Aorta (tissue), 5 donors: Measurements from ENCODE around the gene PAEP. TPM values are rescaled to one million over a fixed set of nuclear protein-coding genes. Genes with fewer than 3 reads are reported as not detected.
A peak's percentile ranks its signal among the peaks of the same experiment; 100 is the strongest.

Experiments
- ATAC-seq: fragments of 200-7000 bp; cut with Tn5 transposase; one replicate; pipeline ENCODE4 v1.9.1; 2022; ENCODE audit warnings: moderate library complexity; ENCODE audit not compliant: low FRiP score
- DNase-seq, 2 donors: peaks; one replicate each; pipeline ENCODE4 v3.0.0-alpha.2; 2020
- H3K27ac ChIP-seq, 2 donors: one replicate each; pipeline ENCODE4 v1.5.1; 2013; ENCODE audit warnings: low read length in 2 of 2, mild to moderate bottlenecking in 2 of 2, moderate library complexity in 2 of 2, control low read depth in 1 of 2, inconsistent platforms in 1 of 2, low read depth in 1 of 2
- H3K27me3 ChIP-seq, 2 donors: one replicate each; pipeline ENCODE4 v1.6.1; 2013; ENCODE audit warnings: control low read depth in 1 of 2, low read length in 1 of 2, mild to moderate bottlenecking in 1 of 2, moderate library complexity in 1 of 2; ENCODE audit not compliant: insufficient read depth in 2 of 2, control insufficient read depth in 1 of 2
- H3K36me3 ChIP-seq, 2 donors: one replicate each; pipeline ENCODE4 v1.6.1; 2013; ENCODE audit warnings: control low read depth in 1 of 2, low read length in 1 of 2, mild to moderate bottlenecking in 1 of 2; ENCODE audit not compliant: insufficient read depth in 2 of 2, control insufficient read depth in 1 of 2
- H3K4me1 ChIP-seq, 2 donors: one replicate each; pipeline ENCODE4 v1.6.1; 2013; ENCODE audit warnings: low read length in 2 of 2, control low read depth in 1 of 2, mild to moderate bottlenecking in 1 of 2, moderate library complexity in 1 of 2; ENCODE audit not compliant: insufficient read depth in 2 of 2, control insufficient read depth in 1 of 2
- H3K4me3 ChIP-seq, 2 donors: one replicate each; pipeline ENCODE4 v1.5.1; 2013; ENCODE audit warnings: low read length in 2 of 2, control low read depth in 1 of 2, mild to moderate bottlenecking in 1 of 2
- H3K9me3 ChIP-seq: one replicate; pipeline ENCODE4 v1.6.1; 2013; ENCODE audit warnings: mild to moderate bottlenecking, low read length; ENCODE audit not compliant: control insufficient read depth
- WGBS, 2 donors: extraction: QIAGEN DNeasy Blood & Tissue Kit; methylation state at CpG; one replicate each; pipeline ENCODE4 v1.1.7; 2013; 5-methylcytosine and 5-hydroxymethylcytosine counted together
- intact Hi-C, 2 donors: fragments of 100-400 bp; cut with DNase I; formaldehyde crosslinking; loops; one replicate each; pipeline versions ENCODE4 v1.14.2 to v1.15.0; 2022
- polyA plus RNA-seq, 2 donors: library from polyadenylated mRNA; stranded (reverse); fragments of 200-250 nt; gene quantifications; one replicate each; pipeline ENCODE4 v1.2.3, GENCODE V29; 2013
- total RNA-seq, 2 donors: library from RNA; stranded (reverse); fragmentation: NEBNext Ultra II Directional; extraction: Animal tissue kit (Norgen Biotek cat#: 25700); gene quantifications; one replicate each; pipeline ENCODE4 v1.2.1, GENCODE V29; 2021
- donor health status: healthy with polysubstance abuse.
- donor health status: Bipolar disorder and iron deficiency.
- donor health status: DM: no; HTN: no; CAD: no.
- donor health status: DM: no; HTN: no; CAD: no.
- donor health status: DM: yes; HTN: yes; CAD: no.

PAEP gene
- total and polyA plus RNA-seq, 4 donors: not detected

DNA sequence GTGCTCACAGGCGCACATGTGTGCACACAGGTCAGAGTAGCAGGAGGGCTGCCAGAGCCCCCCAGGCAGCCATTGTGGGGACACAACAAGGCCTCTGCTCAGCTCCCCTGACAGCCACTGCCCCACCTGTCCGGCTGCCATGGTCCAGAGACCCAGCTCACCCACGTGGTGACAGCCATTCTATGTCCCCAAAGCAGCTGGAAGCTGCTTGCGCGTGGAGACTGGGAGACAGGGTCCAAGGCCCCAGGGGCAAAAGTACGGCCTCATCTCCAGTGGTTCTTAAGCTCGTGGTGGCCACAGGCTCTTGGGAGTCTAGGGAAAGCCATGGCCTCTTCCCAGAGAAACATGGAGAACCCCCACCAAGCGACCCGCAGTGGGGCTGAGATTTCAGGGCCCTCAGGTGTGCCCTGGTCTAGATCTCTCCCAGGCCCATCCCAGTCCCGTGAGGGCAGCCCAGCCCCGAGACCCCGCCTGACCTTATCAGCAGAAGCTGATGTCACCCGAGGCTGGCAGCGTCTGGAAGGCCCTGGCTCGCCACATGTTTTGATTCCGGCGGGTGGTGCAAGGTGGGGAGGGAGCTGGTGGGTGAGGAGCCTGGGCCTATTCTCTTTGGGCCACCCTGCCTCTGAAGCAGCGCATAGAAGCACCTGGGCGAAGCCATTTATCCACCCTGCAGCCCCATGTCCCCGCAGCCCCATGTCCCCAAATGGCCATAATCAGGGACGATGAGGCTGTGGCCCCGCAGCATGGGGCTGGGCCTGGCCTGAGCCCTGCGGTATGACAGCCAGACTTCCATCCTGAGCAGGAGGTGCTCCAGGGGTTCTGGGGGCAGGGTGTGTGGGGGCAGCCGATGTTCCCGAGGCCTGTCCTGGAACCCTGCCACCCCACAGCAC is 46.1 kb downstream of the PAEP start:
- H3K27me3 ChIP-seq: no peaks in the 10 kb centered on the region
- ATAC-seq (no peak), DNase-seq (no peak)
- no peak overlapping the region for H3K4me3 ChIP-seq
- WGBS, 2 donors: 48 to 50% methylated on average over 25 of the region's 25 CpGs
- no peaks in the 10 kb centered on the region for H3K9me3 ChIP-seq
- H3K4me1 ChIP-seq: no peaks in the 10 kb centered on the region
- H3K27ac ChIP-seq: no peak overlapping the region
- intact Hi-C loops: no loop called here
- H3K36me3 ChIP-seq: no peaks in the 10 kb centered on the region

DNA sequence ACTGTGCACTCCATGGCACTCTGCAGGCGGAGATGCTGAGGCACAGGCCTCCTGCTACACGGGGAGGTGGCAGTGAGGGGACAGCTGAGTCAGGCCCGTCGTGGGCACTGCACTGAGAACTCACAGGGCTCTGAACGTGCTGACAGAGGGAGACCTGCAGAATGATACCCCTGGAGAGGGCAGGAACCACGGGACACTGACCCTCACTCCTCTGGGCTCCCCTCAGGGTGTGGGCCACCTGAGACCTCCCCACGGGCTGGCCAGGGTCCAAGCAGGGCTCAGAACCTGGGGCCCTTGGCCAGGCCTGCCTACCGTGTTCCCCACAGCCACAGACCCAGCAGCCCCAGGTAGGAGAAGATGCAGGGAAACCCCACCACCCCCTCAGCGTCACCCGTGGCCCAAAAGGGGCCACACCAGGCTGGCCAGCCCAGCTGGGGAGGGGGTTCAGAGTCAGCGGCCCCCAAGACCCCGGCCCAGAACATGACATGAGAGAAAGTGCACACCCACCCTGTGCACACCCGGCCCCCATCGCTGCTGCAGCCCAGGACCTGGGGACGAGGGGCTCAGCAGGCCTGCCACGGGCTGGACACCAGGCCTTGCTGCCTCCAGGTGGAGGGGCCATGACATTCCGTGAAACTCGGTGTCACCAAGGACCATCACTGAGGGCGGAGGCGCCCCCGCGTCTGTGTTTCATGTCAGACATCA is 46.9 kb downstream of the PAEP start:
- H3K4me3 ChIP-seq: no peak overlapping the region
- 78 to 80% methylated on average over 22 of the region's 22 CpGs for WGBS, 2 donors
- intact Hi-C loops: no loop called here
- no peaks in the 10 kb centered on the region for H3K27me3 ChIP-seq
- H3K36me3 ChIP-seq: no peaks in the 10 kb centered on the region
- DNase-seq (no peak), ATAC-seq (no peak)
- no peak overlapping the region for H3K27ac ChIP-seq
- no peaks in the 10 kb centered on the region for H3K9me3 ChIP-seq
- H3K4me1 ChIP-seq: no peaks in the 10 kb centered on the region

DNA sequence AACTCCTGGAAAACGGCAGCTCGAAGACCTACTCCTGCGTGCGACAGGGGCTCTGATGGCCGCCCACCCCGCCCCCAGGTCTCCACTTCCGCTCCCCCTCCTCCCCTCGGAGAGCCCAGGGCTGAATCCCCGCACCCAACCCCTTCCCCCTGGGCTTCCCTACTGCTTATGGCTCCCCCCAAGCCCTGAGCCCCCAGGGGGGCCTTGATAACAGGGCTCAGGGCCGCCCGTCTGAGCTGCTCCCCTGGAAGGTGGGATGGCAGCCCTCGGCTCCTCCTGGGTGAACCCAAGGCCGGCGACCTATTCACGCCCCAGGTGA is 47.4 kb downstream of the PAEP start:
- no peak for ATAC-seq
- H3K27me3 ChIP-seq: no peaks in the 10 kb centered on the region
- DNase-seq: peak in 1 of 2 donors; percentile 68
- H3K4me1 ChIP-seq: no peaks in the 10 kb centered on the region
- no peak overlapping the region for H3K27ac ChIP-seq
- H3K4me3 ChIP-seq: no peak overlapping the region
- intact Hi-C loops: no loop called here
- WGBS, 2 donors: 93 to 94% methylated on average over 15 of the region's 15 CpGs
- H3K9me3 ChIP-seq: no peaks in the 10 kb centered on the region
- no peaks in the 10 kb centered on the region for H3K36me3 ChIP-seq

DNA sequence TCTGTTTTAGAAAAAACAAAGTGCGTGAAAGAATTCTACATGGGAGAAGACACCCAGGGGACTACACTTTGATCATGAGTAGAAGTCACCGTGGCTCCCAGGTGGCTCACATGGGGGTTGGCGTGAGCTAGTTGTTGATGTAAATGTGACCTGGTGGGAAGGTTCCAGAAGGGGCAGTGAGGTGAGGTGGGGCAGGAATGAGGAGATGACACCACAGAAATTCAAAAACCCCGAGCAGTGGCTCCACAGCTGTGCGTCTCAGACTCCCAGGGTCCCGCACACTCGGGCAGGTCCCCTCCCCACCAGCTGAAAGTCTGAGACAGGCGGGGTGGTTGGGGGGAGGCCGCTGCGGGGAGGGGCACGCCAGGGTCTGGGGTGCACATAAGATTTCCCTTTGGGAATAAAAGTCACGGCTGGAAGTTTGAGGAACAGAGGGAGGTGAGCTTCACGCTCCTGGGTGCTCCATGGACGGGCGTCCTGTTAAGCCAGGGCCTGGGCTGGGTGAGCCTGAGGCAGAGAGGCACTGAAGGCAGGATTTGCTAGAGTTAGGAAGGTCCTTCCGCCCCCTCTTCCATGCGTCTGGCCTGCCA is 47.9 kb downstream of the PAEP start:
- ATAC-seq (no peak), DNase-seq (no peak)
- Histone ChIP-seq H3K27me3 (no peaks in the 10 kb centered on the region), H3K36me3 (no peaks in the 10 kb centered on the region), H3K27ac (no peak overlapping the region), H3K4me1 (no peaks in the 10 kb centered on the region), H3K9me3 (no peaks in the 10 kb centered on the region), H3K4me3 (no peak overlapping the region)
- intact Hi-C loops: no loop called here
- 88 to 93% methylated on average over 17 of the region's 17 CpGs for WGBS, 2 donors

DNA sequence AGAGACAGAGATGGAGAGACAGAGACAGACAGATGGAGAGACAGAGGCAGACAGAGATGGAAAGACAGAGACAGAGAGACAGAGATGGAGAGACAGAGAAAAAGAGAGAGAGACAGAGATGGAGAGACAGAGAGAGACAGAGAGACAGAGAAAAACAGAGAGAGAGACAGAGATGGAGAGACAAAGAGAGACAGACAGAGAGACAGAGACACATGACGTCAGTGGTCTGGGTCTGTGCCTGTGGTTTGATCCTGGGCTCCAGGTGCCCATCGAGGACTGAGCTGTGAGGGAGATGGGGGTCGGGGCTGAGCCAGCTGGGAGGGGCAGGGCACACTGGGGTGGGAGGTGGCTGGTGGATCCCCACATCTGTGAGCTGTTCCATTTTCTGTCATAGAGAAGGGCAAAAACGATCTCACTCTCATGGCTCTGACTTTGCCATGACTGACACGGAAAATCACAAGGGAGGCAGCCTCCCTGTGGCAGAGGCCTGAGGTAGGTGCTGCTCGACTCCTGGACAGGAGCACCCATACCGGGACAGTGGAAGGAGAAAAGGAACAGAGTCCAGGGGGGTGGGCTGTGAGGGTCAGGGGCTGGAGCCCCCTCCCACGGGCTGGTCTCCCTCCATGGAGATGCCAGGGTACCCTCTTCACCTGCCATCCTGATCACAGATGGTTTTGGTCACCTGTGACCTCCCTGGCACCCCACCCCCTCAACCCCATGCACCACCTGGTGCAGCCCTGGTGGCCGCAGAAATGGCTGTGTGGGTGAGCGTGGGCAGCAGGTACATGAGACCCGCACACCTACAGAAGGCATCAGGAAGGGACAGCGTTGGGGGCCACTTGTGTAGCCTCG is 49.0 kb downstream of the PAEP start:
- intact Hi-C loops: no loop called here
- Histone ChIP-seq H3K27ac (no peak overlapping the region), H3K4me3 (no peak overlapping the region), H3K36me3 (no peaks in the 10 kb centered on the region), H3K27me3 (no peaks in the 10 kb centered on the region), H3K4me1 (no peaks in the 10 kb centered on the region), H3K9me3 (no peaks in the 10 kb centered on the region)
- 84% methylated on average over 13 of the region's 13 CpGs for WGBS, 2 donors
- DNase-seq: peak in 1 of 2 donors; percentile 63
- no peak for ATAC-seq

DNA sequence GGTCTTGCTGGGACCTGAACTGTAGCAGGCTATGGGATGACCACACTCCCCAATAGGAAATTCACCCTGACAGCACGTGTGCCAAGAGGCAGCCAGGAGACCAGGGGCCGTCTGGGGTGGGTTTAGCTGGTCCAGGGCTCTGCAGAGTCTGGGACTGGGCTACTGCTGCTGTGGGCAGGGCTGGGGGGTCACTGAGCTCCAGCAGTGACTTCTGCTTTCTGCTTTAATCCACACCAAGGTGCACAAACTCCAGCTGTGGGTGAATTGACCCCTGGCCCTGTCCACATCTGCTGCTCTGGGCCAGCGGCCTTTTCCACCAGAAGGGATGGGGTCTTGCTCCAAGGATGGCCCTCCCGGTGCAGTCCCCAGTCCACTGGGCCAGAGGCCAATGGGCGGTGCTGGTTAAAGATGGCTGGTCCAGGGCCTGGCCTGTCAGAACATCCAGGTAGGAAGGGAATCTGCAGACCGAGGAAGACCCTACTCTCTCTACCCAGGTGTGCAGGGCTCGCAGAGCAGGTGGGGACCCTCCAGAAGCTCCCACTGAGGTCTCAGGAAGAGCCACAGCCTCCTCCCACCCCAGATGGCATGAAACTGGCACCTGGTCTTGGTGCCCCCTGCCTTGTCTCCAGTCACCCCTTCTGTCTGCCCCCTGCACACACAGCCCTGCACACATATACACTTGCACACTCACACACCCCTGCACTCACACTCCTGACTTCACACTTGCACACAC is 49.8 kb downstream of the PAEP start:
- DNase-seq (no peak), ATAC-seq (no peak)
- 84 to 89% methylated on average over 7 of the region's 7 CpGs for WGBS, 2 donors
- H3K9me3 ChIP-seq: no peaks in the 10 kb centered on the region
- no peaks in the 10 kb centered on the region for H3K36me3 ChIP-seq
- H3K4me3 ChIP-seq: no peak overlapping the region
- no peaks in the 10 kb centered on the region for H3K27me3 ChIP-seq
- intact Hi-C loops: no loop called here
- no peaks in the 10 kb centered on the region for H3K4me1 ChIP-seq
- H3K27ac ChIP-seq: no peak overlapping the region

DNA sequence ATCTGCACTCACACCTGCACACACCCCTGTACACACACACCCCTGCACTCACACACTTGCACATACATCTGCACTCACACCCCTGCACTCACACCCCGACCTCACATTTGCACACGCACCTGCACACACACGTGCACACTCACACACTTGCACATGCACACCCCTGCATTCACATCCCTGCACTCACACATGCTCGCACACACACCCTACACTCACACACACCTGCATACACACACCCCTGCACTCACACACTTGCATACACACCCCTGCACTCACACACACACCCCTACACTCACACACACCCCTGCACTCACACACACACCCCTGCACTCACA is 50.3 kb downstream of the PAEP start:
- WGBS, 2 donors: 15 to 29% methylated on average over 4 of the region's 4 CpGs
- intact Hi-C loops: no loop called here
- ATAC-seq: no peak

DNA sequence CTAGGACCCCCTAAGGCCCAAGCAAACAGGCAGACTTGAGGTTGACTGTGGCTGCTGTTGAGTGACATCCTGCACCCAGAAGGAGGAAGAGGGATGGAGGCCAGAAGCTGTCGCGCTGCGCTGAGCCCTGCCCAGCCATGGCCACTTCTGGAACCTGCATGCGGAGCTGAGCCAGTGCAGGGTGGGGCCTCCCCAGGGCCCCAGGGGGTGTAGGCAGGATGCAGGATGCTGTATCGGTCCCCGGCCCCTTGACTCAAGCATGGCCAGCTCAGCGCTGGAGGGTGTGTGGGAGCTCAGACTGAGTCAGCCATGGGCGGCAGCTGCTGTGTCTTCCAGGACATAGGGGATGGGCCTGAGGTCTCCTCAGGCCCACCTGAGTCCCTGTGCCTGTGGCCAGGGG is 50.9 kb downstream of the PAEP start:
- Histone ChIP-seq H3K36me3 (no peaks in the 10 kb centered on the region), H3K4me1 (no peaks in the 10 kb centered on the region), H3K27me3 (no peaks in the 10 kb centered on the region), H3K4me3 (no peak overlapping the region), H3K9me3 (no peaks in the 10 kb centered on the region), H3K27ac (no peak overlapping the region)
- ATAC-seq (no peak), DNase-seq (no peak)
- intact Hi-C loops: no loop called here
- WGBS, 2 donors: 90 to 93% methylated on average over 8 of the region's 8 CpGs

More for the DNA sequence above, 50.3 kb downstream of the PAEP start:
- Histone ChIP-seq H3K9me3 (no peaks in the 10 kb centered on the region), H3K4me1 (no peaks in the 10 kb centered on the region), H3K27ac (no peak overlapping the region), H3K36me3 (no peaks in the 10 kb centered on the region), H3K27me3 (no peaks in the 10 kb centered on the region), H3K4me3 (no peak overlapping the region)
- DNase-seq: no peak
